Skeletal muscle cell (primary cell): ENCODE measurements around the gene LYRM7.

Experiments
- DNase-seq: peaks from one replicate; pipeline ENCODE4 v3.0.0-alpha.2; 2010; ENCODE audit warnings: low read depth
- H3K4me3 ChIP-seq: 2 replicates; pipeline ENCODE4 v1.5.1; 2011; ENCODE audit warnings: low read depth, mild to moderate bottlenecking, control low read depth, low read length, moderate library complexity

The LYRM7 gene

DNA sequence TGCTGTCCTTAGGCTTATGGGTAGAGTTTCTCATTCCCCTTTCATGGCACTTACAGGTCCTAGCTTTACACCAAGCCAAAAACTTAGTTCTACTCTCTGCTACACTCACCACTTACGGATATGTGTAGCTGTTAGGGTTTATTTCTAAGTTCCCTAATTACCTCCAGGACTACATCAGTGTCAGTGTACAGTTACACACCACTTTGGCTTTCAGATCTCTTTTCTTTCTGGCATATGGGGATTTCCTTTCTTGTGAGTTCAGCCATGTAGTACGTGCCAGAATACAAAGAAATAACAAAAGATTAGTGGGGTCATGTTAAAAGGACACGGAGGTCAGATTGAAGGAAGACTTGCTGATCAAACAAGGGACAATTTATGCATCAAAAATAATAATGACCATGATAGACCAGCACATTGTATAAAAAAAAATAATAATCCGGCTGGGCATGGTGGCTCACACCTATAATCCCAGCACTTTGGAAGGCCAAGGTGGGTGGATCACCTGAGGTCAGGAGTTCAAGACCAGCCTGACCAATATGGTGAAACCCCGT lies 41.8 kb downstream of the LYRM7 start:
- H3K4me3 ChIP-seq, result no peak overlapping the region
- DNase-seq, result no peak

DNA sequence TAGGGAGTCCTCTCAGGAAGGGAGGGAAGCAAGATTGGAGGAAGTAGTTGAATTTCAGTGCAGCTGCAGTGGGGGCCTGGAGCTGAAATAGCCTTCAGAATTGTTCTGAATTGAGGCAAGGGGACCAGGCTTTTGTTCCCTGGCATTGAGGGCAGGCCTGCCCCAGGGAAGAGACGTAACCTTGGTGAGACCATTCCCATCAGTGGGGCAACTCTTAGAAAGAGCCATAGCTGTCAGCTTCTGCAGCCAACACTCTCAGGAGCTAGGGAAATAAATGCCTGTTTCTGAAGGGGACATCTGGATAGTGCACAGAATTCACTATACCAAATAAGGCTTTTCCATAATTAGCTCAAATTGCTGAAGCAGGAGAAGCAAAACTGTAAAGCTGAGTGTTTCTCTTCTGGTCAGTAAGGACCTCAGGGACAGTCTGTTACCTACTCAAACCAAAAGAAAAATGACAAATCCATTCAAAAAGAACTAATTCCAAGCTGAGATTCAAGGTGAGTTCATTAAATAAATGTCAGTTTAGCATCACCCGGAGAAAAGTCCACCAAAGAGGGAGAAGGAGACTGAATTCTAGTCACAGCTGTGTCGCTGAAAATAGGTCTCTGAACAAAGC lies 44.0 kb downstream of the LYRM7 start:
- DNase-seq, result no peak
- H3K4me3 ChIP-seq, result no peak overlapping the region

GRCh38 chr5:131217791-131218190 lies 47.0 kb downstream of the LYRM7 start:
- DNase-seq, result no peak

DNA sequence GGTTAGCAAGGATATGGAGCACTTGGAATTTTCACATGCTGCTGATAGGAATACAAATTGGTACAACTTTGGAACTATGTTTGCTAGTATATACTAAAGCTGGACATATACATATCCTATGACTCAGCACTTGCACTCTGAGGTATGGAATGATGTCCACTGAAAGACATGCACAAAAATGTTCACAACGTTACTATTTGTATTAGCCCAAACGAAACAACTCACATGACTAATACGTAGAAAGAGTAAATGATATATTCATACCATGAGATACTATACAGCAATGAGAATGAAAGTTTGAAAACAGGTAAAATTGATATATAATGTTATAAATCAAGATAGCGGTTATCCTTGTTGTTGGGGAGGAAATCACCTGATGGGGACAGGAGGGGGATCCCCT lies 47.6 kb downstream of the LYRM7 start:
- DNase-seq, result peak; percentile 22
- no peak overlapping the region for H3K4me3 ChIP-seq

More at GRCh38 chr5:131217791-131218190, 47.0 kb downstream of the LYRM7 start:
- H3K4me3 ChIP-seq, result no peak overlapping the region

DNA sequence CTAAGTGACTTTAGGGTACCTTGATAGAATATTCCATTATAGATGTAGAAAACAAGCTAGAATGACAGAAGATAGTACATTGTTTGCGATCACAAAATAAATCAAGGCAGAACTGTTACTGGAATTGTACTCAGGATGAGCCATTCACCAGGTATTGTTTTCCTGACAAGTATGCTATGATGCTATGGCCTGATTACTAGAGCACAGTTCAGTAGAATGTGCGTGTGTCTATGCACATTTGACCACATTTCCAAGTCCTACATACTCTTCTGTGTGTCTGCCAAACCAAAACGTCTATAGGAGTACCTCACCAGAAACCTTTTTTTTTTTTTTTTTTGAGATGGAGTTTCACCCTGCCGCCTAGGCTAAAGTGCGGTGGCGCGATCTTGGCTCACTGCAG lies 49.8 kb downstream of the LYRM7 start:
- H3K4me3 ChIP-seq, result no peak overlapping the region

DNA sequence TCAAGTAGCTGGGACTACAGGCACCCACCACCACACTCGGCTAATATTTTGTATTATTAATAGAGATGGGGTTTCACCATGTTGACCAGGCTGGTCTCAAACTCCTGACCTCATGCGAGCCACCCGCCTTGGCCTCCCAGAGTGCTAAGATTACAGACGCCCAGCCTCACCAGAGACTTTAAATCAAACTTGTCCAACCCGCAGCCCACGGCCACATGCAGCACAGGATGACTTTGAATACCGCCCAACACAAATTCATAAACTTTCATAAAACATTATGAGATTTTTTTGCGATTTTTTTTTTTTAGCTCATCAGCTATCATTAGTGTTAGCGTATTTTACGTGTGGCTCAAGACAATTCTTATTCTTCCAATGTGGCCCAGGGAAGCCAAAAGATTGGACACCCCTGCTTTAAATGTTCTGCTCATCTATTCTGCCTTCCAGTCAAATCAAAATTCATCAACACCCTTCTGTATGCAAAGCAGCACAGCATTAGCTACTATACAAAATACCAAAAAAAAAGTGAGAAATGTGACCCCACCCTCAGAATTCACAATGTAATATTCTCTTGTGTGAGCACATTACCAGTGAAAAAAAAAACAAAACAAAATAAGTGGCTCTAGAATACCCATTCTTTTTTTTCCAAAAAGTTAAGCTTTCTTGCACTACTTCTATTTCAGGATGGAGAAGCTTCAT lies 50.4 kb downstream of the LYRM7 start:
- no peak for DNase-seq
- no peak overlapping the region for H3K4me3 ChIP-seq

More for the DNA sequence above, 49.8 kb downstream of the LYRM7 start:
- no peak for DNase-seq

GRCh38 chr5:131221888-131222287 lies 51.1 kb downstream of the LYRM7 start:
- DNase-seq, result no peak
- H3K4me3 ChIP-seq, result no peak overlapping the region

DNA sequence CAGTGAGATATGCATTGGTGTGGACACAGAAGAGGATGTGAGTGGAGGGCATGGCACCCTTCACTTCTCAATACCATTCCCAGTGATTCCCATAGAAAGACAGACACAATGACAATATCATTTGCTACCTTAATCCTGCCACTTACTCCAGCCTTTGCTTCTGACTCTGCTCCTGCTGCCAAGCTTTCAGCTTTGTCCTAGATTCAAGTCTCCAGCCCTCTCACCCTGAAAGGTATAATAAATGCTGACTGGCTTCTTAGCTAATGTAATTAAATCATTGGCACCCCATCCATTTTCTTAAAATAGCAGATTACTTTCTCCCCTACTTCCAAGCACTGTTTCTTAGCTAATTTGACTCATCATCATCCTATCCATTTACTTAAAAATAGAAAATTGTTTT lies 52.0 kb downstream of the LYRM7 start:
- no peak for DNase-seq
- H3K4me3 ChIP-seq, result no peak overlapping the region

DNA sequence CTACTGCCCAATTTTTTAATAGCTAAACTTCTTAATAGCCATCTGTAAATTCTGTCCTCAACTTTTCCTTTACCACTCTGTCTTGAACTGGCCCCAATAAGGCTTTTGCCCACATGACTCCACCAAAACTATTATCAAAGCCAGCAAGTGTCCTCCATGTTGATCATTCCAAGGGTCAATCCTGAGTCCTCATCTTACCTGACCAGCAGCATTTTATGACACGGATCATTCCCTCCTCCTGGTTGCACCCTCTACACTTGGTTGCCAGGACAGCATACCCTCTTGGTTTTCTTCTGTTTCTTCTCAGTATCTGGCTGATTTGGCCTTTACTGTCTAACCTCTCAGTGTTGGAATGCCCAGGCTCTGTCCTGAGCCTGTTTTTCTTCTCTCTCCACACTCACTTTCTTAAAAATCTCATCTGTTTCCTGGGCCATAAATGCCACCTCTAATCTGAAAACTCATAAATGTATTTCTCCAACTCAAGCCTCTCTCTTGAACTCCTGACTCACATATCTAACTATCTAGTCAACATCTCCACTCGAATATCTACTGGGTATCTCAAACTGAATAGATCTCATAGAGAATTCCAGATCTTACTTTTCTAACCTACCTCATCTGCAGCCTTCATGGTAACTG lies 53.1 kb downstream of the LYRM7 start:
- DNase-seq, result no peak
- no peak overlapping the region for H3K4me3 ChIP-seq

DNA sequence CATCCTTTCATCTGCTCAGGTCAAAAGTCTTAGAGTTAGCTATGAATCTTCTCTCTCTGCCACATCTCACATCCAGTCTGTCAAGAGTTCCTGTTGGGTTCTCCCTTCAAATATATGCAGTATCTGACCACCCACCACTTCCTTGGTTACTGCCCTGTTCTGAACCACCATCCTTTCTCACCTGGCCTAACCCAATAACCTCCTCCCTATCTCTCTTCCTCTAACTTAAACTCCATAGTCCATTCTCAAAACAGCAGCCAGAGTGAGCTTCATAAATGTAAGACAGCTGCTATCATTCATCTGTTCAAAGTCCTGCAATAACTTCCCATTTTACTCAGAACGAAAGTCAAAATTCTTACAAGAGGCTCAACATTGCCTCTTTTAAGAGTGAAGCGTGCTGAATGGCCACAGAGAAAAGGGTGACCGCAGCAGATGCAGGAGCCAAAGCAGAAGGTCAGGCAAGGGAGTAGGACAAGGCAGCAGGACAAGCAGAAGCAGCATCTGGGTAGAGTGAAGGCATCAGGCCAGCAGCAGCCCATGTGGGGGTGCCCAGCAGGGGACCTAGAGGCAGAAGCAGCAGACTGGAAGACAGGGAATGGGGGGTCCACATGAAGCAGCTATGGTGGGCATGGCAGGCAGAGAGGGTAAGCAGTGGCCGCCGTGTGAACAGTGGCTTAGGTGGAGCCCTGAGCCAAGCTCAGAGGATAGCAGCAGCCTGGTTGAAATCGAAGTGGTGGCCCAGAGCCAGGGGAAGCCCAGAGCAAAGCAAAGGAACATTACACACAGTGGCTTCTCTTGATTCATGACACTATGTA lies 53.9 kb downstream of the LYRM7 start:
- no peak overlapping the region for H3K4me3 ChIP-seq
- no peak for DNase-seq

- H3K4me3 ChIP-seq, result no peak overlapping the region
- DNase-seq, result no peak
These were observed 54.7 kb downstream of the LYRM7 start for GRCh38 chr5:131225282-131225974.

- DNase-seq, result no peak
- H3K4me3 ChIP-seq, result no peak overlapping the region
These were observed 56.2 kb downstream of the LYRM7 start for GRCh38 chr5:131226899-131227298.

DNA sequence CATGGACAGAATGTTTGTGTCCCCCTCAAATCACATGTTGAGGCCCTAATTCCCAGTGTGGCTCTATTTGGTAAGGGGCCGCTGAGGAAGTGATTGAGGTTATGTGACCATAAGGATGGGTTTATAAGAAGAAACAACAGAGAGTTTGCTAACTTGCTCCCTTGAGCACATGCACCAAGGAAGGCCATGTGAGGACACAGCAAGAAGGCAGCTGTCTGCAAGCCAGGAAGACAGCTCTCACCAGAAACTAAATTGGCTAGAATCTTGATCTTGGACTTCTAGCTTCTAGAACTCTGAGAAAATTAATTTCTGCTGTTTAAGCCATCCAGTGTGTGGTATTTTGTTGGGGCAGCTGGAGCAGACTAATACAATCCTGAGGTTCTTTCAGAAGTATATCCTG lies 57.9 kb downstream of the LYRM7 start:
- DNase-seq, result no peak
- no peak overlapping the region for H3K4me3 ChIP-seq

- DNase-seq, result no peak
- H3K4me3 ChIP-seq, result no peak overlapping the region
These were observed 58.9 kb downstream of the LYRM7 start for GRCh38 chr5:131229623-131230022.

- DNase-seq, result no peak
- no peak overlapping the region for H3K4me3 ChIP-seq
These were observed 59.7 kb downstream of the LYRM7 start for GRCh38 chr5:131230406-131230805.

- no peak overlapping the region for H3K4me3 ChIP-seq
- DNase-seq, result no peak
These were observed 68.9 kb downstream of the LYRM7 start for GRCh38 chr5:131239686-131240085.

- DNase-seq, result peak; percentile 92
- H3K4me3 ChIP-seq, result no peak overlapping the region
These were observed 72.0 kb downstream of the LYRM7 start for GRCh38 chr5:131242728-131243255.

- no peak overlapping the region for H3K4me3 ChIP-seq
- no peak for DNase-seq
These were observed 74.6 kb downstream of the LYRM7 start for GRCh38 chr5:131245312-131245711.

DNA sequence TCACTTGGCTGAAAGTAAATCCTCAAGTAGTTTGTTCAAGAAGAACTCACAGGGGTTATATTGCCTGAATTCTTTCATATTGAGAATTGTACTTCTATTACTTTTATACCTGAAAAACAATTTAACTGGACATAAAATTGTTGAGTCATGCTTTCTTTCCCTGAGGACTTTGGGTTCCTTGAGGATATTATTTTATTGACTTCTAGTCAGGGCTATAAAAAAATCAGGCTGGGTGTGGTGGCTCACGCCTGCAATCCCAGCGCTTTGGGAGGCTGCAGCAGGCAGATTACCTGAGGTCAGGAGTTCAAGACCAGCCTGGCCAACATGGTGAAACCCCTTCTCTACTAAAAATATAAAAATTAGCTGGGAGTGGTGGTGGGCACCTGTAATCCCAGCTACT lies 75.2 kb downstream of the LYRM7 start:
- H3K4me3 ChIP-seq, result no peak overlapping the region
- no peak for DNase-seq
